Measurements from ENCODE around the gene RDH14. TPM values are rescaled to one million over a fixed set of nuclear protein-coding genes. Genes with fewer than 3 reads are reported as not detected.

RDH14 gene, protein sequence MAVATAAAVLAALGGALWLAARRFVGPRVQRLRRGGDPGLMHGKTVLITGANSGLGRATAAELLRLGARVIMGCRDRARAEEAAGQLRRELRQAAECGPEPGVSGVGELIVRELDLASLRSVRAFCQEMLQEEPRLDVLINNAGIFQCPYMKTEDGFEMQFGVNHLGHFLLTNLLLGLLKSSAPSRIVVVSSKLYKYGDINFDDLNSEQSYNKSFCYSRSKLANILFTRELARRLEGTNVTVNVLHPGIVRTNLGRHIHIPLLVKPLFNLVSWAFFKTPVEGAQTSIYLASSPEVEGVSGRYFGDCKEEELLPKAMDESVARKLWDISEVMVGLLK
- total RNA-seq (2014; rRNA removed; shearing (Covaris generic)), result 19.8 and 22.8 TPM in 2 replicates

DNA sequence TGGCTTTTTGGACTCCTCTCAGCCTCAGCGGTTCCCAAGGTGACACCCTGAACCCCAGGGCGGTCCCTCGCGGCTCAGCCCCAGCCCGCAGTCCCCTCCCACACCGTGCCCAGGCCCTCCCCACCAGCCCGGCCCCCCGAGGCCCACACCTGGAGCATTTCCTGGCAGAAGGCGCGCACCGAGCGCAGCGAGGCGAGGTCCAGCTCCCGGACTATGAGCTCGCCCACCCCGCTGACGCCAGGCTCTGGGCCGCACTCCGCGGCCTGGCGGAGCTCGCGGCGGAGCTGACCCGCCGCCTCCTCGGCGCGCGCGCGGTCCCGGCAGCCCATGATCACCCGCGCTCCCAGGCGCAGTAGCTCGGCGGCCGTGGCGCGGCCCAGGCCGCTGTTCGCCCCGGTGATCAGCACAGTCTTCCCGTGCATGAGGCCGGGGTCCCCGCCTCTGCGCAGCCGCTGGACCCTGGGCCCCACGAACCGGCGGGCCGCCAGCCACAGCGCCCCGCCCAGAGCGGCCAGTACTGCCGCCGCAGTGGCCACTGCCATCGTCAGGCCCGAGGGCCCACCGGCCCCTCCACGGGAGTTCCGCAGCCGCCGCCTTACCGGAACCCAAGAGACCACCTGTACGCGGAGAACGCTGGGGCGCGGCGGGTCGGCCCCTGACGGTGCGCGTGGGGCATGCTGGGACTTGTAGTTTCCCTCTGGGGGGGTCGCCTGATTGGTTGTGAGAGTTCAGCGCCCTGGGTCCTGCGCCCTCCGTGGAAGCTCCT lies at the start of gene RDH14:
TSS of gene RDH14 (minus strand) at position 623 of the 766 bp plus-strand sequence. CDS start at position 542, 81 bp downstream.
- DNase-seq (ENCODE audit: low spot score), result peak; percentile 77

- DNase-seq (ENCODE audit: low spot score), result no peak
Measured at GRCh38 chr2:18610090-18610489, 49.6 kb upstream of the RDH14 start.

- DNase-seq (ENCODE audit: low spot score), result no peak
Measured at GRCh38 chr2:18605115-18605514, 44.7 kb upstream of the RDH14 start.

- DNase-seq (ENCODE audit: low spot score), result no peak
Measured at GRCh38 chr2:18604531-18604885, 44.1 kb upstream of the RDH14 start.

GRCh38 chr2:18603854-18604530 lies 43.5 kb upstream of the RDH14 start:
- DNase-seq (ENCODE audit: low spot score), result no peak

DNA sequence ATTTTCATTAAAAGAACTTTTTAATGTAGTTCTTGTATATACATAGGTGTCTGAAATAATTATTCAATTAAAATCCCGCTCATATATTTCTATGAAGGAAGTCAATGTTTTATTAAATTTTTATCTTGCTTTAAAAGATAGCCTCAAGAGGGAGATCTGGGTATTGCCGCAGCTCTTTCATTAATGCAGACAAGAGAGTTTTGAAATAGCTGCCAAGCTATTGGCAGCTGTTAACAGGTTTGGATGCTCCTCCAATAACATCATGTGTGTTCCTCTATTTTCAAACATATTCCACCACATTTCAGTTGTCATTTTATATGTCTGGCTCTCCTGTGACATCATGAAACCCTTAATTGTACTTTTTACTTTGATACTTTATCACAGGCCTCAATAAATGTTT lies 41.8 kb upstream of the RDH14 start:
- DNase-seq (ENCODE audit: low spot score), result no peak

GRCh38 chr2:18600255-18600613 lies 39.8 kb upstream of the RDH14 start:
- DNase-seq (ENCODE audit: low spot score), result no peak

DNA sequence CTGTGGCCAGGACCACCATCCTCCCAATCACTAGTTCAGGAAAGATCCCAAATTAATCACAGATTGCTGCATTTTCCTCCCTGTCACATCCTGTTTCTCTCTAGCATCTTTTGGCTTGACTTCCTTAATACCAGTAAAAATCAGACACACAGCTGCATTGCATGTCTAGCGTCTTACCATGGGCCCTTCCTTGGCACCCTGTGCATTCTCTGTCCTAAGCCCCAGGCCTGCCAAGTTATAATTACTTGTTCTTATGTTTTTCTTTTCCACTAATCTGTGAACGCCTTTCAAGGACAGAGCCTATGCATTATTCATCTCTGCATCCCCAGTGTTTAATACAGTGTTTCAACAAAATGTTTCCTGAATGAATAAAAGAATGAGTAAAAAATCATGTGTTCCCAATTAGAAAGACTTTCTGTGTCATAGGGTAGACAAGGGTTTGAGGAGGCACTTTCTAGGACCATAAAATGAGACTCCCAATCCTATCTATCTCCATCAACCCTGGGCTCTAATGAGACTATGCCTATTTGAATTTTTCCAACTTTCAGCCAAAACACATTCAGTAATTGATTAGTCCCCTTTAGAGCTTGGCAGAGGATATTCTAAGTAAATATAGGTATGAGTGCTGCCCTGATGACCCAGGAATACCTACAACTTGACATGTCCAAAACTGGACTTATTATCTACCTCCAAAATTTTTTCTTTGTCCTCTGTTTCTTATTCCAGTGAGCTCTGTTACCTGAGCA lies 39.2 kb upstream of the RDH14 start:
- no peak for DNase-seq (ENCODE audit: low spot score)

GRCh38 chr2:18598848-18599484 lies 38.5 kb upstream of the RDH14 start:
- no peak for DNase-seq (ENCODE audit: low spot score)

GRCh38 chr2:18597618-18598017 lies 37.2 kb upstream of the RDH14 start:
- DNase-seq (ENCODE audit: low spot score), result no peak

GRCh38 chr2:18596993-18597392 lies 36.5 kb upstream of the RDH14 start:
- DNase-seq (ENCODE audit: low spot score), result no peak

GRCh38 chr2:18593496-18593895 lies 33.0 kb upstream of the RDH14 start:
- no peak for DNase-seq (ENCODE audit: low spot score)

DNA sequence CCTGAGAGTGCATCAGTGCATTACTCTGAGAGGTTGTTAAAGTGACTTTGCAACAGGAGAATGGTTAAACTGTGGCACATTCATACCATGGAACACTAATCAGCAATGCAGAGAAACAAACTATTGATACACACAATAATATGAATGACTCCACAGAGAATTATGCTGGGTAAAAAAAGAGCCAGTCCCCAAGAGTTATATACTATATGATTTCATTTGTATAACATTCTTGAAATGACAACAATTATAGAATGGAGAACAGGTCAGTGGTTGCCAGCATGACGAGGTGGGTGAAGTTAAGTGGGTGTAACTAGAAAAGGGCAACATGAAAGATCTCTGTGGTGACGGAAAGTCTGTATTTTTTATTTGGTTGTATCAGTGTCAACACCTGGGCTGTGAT lies 31.9 kb upstream of the RDH14 start:
- DNase-seq (ENCODE audit: low spot score), result no peak

- DNase-seq (ENCODE audit: low spot score), result no peak
Measured at GRCh38 chr2:18589354-18589753, 28.9 kb upstream of the RDH14 start, which contains the start of gene NT5C1B. Gene NT5C1B, minus strand, starts transcription at chr2:18589569. Its CDS starts 101 bp downstream, at chr2:18589468.

DNA sequence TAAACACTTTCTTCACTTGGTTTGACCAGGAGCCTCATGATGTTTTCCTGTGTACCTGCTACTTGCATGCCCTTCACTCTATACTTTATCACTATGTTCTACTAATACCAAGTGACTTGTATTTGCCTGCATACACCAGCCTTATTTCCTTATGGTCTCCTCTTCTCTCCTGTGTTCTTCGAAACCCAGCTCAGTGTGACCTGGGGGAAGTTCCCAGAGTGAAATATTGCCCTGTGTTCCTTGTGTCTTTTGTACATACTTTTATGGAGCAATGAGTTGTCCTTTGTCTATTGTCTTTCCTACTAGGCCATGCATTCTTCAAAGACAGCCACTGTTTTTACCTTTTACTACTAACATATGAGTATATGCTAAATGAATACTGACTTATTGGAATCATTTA lies 28.3 kb upstream of the RDH14 start:
- no peak for DNase-seq (ENCODE audit: low spot score)

DNA sequence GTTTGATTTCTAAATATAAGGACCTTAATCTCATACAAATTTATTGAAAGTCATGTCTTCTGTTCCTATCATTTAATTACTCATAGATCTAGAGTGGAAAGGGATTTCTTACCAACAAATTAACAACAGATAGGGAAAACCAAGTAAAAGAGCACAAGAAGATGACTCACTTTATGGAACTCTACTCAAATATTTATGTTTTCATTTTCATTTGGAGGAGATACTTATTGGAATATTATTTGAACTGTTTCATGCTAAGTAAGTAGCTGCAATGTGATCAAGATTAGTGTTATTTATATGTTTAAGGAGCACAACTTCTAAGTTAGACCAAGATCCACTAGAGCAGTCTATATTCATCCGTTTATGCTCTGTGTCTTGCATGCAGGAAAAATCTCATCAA lies 27.6 kb upstream of the RDH14 start:
- DNase-seq (ENCODE audit: low spot score), result no peak

GRCh38 chr2:18585526-18585925 lies 25.1 kb upstream of the RDH14 start:
- DNase-seq (ENCODE audit: low spot score), result no peak

- no peak for DNase-seq (ENCODE audit: low spot score)
Measured at GRCh38 chr2:18584608-18584954, 24.1 kb upstream of the RDH14 start.

DNA sequence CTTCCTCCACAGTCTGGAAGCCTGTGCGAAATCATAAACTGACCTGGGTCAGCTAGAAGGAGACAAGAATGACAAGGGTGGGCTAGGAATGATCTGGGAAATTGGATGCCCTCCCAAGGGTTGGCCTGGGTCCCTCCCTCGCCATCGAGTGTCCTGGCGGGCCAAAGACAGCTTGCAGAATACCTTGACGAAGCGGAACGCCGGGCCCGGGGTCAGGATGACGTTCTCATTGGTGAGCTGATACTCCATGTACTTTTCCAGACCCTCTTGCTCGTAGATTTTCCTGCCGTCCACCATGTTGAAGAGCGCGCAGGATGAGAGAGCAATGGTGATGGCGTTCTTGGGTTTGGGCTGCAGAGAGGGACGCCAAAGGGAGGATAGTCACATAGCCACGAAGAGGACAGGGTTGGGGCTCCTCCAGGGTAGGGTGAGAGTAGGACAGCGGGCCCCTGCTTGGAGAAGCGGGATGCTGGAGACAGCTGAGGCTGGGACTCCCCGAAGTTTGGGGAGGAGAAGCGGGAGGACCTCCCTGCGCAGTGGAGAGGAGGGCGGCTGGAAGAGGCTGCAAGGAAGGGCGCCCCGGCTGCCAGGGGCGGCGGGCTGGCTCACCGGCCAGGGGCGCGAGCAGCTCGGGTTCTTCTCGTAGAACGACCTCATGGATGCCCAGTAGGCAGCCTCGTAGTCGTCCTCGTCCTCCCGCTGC lies 23.6 kb upstream of the RDH14 start:
- DNase-seq (ENCODE audit: low spot score), result no peak

- no peak for DNase-seq (ENCODE audit: low spot score)
Measured at GRCh38 chr2:18580606-18581005, 20.2 kb upstream of the RDH14 start.

DNA sequence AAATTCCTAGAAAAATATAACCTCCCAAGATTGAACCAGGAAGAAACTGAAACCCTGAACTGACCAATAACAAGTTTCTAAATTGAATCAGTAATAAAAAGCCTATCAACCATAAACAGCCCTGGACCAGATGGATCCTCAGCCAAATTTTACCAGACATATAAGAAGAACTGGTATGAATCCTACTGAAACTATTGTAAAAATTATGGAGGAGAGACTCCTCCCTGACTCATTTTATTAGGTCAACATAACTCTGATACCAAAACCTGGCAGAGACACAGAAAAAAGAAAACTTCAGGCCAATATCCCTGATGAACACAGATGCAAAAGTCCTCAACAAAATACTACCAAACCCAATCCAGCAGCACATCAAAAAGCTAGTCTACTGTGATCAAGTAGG lies 17.6 kb upstream of the RDH14 start:
- no peak for DNase-seq (ENCODE audit: low spot score)

Data from H4 (cell line).